MM.1S (cell line): ENCODE data around the gene ZNF217.

ENCODE experiments used
- EZH2 ChIP-seq: fragments of 300-600 bp; sonication (generic); optimal IDR thresholded peaks from 2 replicates; pipeline ENCODE3; 2017; ENCODE audit warnings: low read depth, mild to moderate bottlenecking, antibody characterized with exemption, low read length, mixed read lengths
- TF ChIP-seq, protein P1 (sequence below): fragments of 300-600 bp; sonication (generic); IDR thresholded peaks from 2 replicates; pipeline ENCODE4 v1.5.1; 2016; ENCODE audit warnings: antibody characterized with exemption, low read length, mixed read lengths

GRCh38 chr20:53599378-53599777 is 5.7 kb upstream of the ZNF217 start:
- TF ChIP-seq, protein P1, sequence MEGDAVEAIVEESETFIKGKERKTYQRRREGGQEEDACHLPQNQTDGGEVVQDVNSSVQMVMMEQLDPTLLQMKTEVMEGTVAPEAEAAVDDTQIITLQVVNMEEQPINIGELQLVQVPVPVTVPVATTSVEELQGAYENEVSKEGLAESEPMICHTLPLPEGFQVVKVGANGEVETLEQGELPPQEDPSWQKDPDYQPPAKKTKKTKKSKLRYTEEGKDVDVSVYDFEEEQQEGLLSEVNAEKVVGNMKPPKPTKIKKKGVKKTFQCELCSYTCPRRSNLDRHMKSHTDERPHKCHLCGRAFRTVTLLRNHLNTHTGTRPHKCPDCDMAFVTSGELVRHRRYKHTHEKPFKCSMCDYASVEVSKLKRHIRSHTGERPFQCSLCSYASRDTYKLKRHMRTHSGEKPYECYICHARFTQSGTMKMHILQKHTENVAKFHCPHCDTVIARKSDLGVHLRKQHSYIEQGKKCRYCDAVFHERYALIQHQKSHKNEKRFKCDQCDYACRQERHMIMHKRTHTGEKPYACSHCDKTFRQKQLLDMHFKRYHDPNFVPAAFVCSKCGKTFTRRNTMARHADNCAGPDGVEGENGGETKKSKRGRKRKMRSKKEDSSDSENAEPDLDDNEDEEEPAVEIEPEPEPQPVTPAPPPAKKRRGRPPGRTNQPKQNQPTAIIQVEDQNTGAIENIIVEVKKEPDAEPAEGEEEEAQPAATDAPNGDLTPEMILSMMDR: no peak
- no peak for TF ChIP-seq EZH2
